B cell (primary cell): ENCODE data around the gene COQ8A. TPM values are rescaled to one million over a fixed set of nuclear protein-coding genes. Genes with fewer than 3 reads are reported as not detected.

Source experiments
- ATAC-seq: fragments of 200-7000 bp; cut with Tn5 transposase; one replicate; pipeline ENCODE4 v1.10.0; 2021; ENCODE audit warnings: low read depth, mild to moderate bottlenecking, moderate number of reproducible peaks, moderate library complexity
- CTCF ChIA-PET: fragments of 350-600 bp; sonication (Branson Sonifier 250); formaldehyde crosslinking; loops from one replicate; lab custom pipeline; 2021; ENCODE audit warnings: antibody characterized with exemption, inconsistent platforms; lab: Charles Lee
- POLR2A ChIA-PET: fragments of 350-600 bp; sonication (Branson Sonifier 250); formaldehyde crosslinking; loops from one replicate; lab custom pipeline; 2021; ENCODE audit warnings: antibody characterized with exemption; lab: Charles Lee
- DNase-seq: peaks from one replicate; pipeline ENCODE4 v3.0.0; 2013
- H2AFZ ChIP-seq: 2 replicates; pipeline ENCODE4 v1.6.1; 2012; ENCODE audit warnings: mild to moderate bottlenecking, low read depth, low read length; ENCODE audit not compliant: insufficient read depth, poor library complexity, severe bottlenecking
- H3K27ac ChIP-seq, 2 donors: 1 replicate in 1 of 2; 2 replicates in 1 of 2; pipeline ENCODE4 v1.5.1; 2012 to 2013; ENCODE audit warnings: low read length in 2 of 2, mild to moderate bottlenecking in 2 of 2, moderate library complexity in 1 of 2
- H3K27me3 ChIP-seq, 4 experiments: fragments of 200-600 bp in 1 of 4; sonication (generic) in 1 of 4; replicated peaks in 1 of 4; 1 replicate in 2 of 4; 2 replicates in 2 of 4; pipeline versions ENCODE4 v1.6.1 to v1.7.0; 2013 to 2016; ENCODE audit warnings: low read length in 3 of 4, mild to moderate bottlenecking in 2 of 4, mixed read lengths in 1 of 4, moderate library complexity in 1 of 4; ENCODE audit not compliant: insufficient read depth in 4 of 4, control insufficient read depth in 3 of 4; ENCODE audit errors: control extremely low read depth in 1 of 4
- H3K36me3 ChIP-seq, 2 experiments: replicated peaks in 1 of 2; 1 replicate in 1 of 2; 2 replicates in 1 of 2; pipeline versions ENCODE4 v1.6.1 to v1.7.1; 2013; ENCODE audit warnings: low read length in 1 of 2; ENCODE audit not compliant: insufficient read depth in 2 of 2, control insufficient read depth in 1 of 2; ENCODE audit errors: control extremely low read depth in 1 of 2, extremely low read depth in 1 of 2
- H3K4me1 ChIP-seq, 2 donors: fragments of 200-600 bp in 1 of 2; sonication (generic) in 1 of 2; 1 replicate in 1 of 2; 2 replicates in 1 of 2; pipeline versions ENCODE4 v1.5.1 to v1.6.1; 2013 to 2017; ENCODE audit warnings: low read length in 2 of 2; ENCODE audit not compliant: control insufficient read depth in 2 of 2, insufficient read depth in 2 of 2
- H3K4me2 ChIP-seq: replicated peaks from 2 replicates; pipeline ENCODE3; 2012; ENCODE audit warnings: mild to moderate bottlenecking, low read depth, low read length; ENCODE audit not compliant: poor library complexity, severe bottlenecking
- H3K4me3 ChIP-seq, 5 experiments: fragments of 200-600 bp in 1 of 5; sonication (generic) in 1 of 5; 1 replicate in 3 of 5; 2 replicates in 2 of 5; pipeline versions ENCODE4 v1.5.1 to v1.7.0; 2011 to 2016; ENCODE audit warnings: low read length in 4 of 5, mild to moderate bottlenecking in 4 of 5, low read depth in 2 of 5, control low read depth in 1 of 5, moderate library complexity in 1 of 5; ENCODE audit not compliant: insufficient read depth in 1 of 5; ENCODE audit errors: control extremely low read depth in 1 of 5, extremely low read depth in 1 of 5
- H3K79me2 ChIP-seq: fragments of 200-600 bp; sonication (generic); one replicate; pipeline ENCODE4 v1.6.0; 2016; ENCODE audit warnings: low read length; ENCODE audit not compliant: control insufficient read depth, insufficient read depth
- H3K9ac ChIP-seq: fragments of 200-600 bp; sonication (generic); 2 replicates; pipeline ENCODE4 v1.6.1; 2017; ENCODE audit warnings: mild to moderate bottlenecking, low read length, moderate library complexity
- H3K9me3 ChIP-seq, 3 donors: one replicate each; pipeline versions ENCODE4 v1.6.1 to v1.7.1; 2013; ENCODE audit warnings: low read length in 2 of 3; ENCODE audit not compliant: control insufficient read depth in 2 of 3, insufficient read depth in 1 of 3; ENCODE audit errors: control extremely low read depth in 1 of 3
- H4K20me1 ChIP-seq: 2 replicates; pipeline ENCODE4 v1.6.0; 2012; ENCODE audit warnings: mild to moderate bottlenecking, low read length; ENCODE audit not compliant: insufficient read depth, control insufficient read depth, poor library complexity, severe bottlenecking
- H3K27ac Mint-ChIP-seq: one replicate; pipeline ENCODE4 v1.8.0; 2021; ENCODE audit warnings: mixed read lengths
- H3K27me3 Mint-ChIP-seq: one replicate; pipeline ENCODE4 v1.8.0; 2021; ENCODE audit warnings: mixed read lengths
- H3K4me1 Mint-ChIP-seq: one replicate; pipeline ENCODE4 v1.8.0; 2021; ENCODE audit warnings: mixed read lengths
- H3K4me3 Mint-ChIP-seq: one replicate; pipeline ENCODE4 v1.8.0; 2021; ENCODE audit warnings: mixed read lengths
- H3K9me3 Mint-ChIP-seq: one replicate; pipeline ENCODE4 v1.8.0; 2022; ENCODE audit warnings: mixed read lengths; ENCODE audit not compliant: insufficient read depth
- EZH2 ChIP-seq: IDR thresholded peaks from 2 replicates; pipeline ENCODE4 v1.6.1; 2012; ENCODE audit warnings: borderline replicate concordance, low read depth, mild to moderate bottlenecking, moderate library complexity, low read length; ENCODE audit not compliant: insufficient read depth, poor library complexity, severe bottlenecking
- WGBS: methylation state at CpG from one replicate; pipeline ENCODE4 v1.1.5; 2013; ENCODE audit warnings: missing lambda C conversion rate; ENCODE audit not compliant: insufficient coverage; 5-methylcytosine and 5-hydroxymethylcytosine counted together
- intact Hi-C: fragments of 100-400 bp; cut with micrococcal nuclease; formaldehyde crosslinking; loops from one replicate; pipeline ENCODE4 v1.10.0; 2022
- polyA plus RNA-seq: library from polyadenylated mRNA; depleted of rRNA; stranded (reverse); fragments of >200 nt; gene quantifications from 2 replicates; pipeline ENCODE4 v1.2.3, GENCODE V29; 2012
- total RNA-seq, 2 donors: library from RNA; stranded (reverse); fragments of 120-200 nt in 1 of 2; gene quantifications; 1 replicate in 1 of 2; 2 replicates in 1 of 2; pipeline versions ENCODE4 v1.2.3 to v1.2.4, GENCODE V29; 2013 to 2022
- TF ChIP-seq, protein P1 (sequence below): fragments of 200-600 bp; IDR thresholded peaks from one replicate; pipeline ENCODE4 v1.8.0; 2022; ENCODE audit warnings: antibody characterized with exemption, mild to moderate bottlenecking

The COQ8A gene
- total and polyA plus RNA-seq, 2 donors (not counting 1 experiment from before 2014, with no cell fraction given): 44.3 to 58.2 TPM

GRCh38 chr1:226982451-226983177, 42.5 kb downstream of the COQ8A start:
- Mint-ChIP-seq H3K4me3 (no peak overlapping the region), H3K27me3 (no peaks in the 10 kb centered on the region), H3K27ac (no peak overlapping the region), H3K4me1 (no peaks in the 10 kb centered on the region), H3K9me3 (no peaks in the 10 kb centered on the region)
- intact Hi-C loops: no loop called here
- ChIA-PET CTCF (interaction anchor here (0.5 kb wide), 1 partner anchor 134 kb away, joined by 3 read pairs; no protein-coding TSS in a partner anchor), POLR2A (no interaction called here)
- Histone ChIP-seq H3K36me3 (peaks cover 0 to 58% of the 10 kb centered on the region in 2 experiments), H3K4me3 (no peak overlapping the region), H3K9ac (no peak overlapping the region), H3K4me2 (no peak overlapping the region), H2AFZ (no peak overlapping the region), H3K27ac (no peak overlapping the region), H3K9me3 (no peaks in the 10 kb centered on the region), H3K4me1 (no peaks in the 10 kb centered on the region), H4K20me1 (peaks cover 12% of the 10 kb centered on the region), H3K27me3 (no peaks in the 10 kb centered on the region), H3K79me2 (no peaks in the 10 kb centered on the region)
- no peak for ATAC-seq
- TF ChIP-seq, protein P1, sequence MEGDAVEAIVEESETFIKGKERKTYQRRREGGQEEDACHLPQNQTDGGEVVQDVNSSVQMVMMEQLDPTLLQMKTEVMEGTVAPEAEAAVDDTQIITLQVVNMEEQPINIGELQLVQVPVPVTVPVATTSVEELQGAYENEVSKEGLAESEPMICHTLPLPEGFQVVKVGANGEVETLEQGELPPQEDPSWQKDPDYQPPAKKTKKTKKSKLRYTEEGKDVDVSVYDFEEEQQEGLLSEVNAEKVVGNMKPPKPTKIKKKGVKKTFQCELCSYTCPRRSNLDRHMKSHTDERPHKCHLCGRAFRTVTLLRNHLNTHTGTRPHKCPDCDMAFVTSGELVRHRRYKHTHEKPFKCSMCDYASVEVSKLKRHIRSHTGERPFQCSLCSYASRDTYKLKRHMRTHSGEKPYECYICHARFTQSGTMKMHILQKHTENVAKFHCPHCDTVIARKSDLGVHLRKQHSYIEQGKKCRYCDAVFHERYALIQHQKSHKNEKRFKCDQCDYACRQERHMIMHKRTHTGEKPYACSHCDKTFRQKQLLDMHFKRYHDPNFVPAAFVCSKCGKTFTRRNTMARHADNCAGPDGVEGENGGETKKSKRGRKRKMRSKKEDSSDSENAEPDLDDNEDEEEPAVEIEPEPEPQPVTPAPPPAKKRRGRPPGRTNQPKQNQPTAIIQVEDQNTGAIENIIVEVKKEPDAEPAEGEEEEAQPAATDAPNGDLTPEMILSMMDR: no peak
- 92% methylated on average over 19 of the region's 31 CpGs for WGBS
- DNase-seq: no peak

GRCh38 chr1:226983247-226983991, 43.3 kb downstream of the COQ8A start:
- H3K36me3 ChIP-seq: peaks cover 0 to 55% of the 10 kb centered on the region in 2 experiments
- intact Hi-C loops: no loop called here
- no peaks in the 10 kb centered on the region for H3K27me3 Mint-ChIP-seq
- H2AFZ ChIP-seq: no peak overlapping the region
- no peaks in the 10 kb centered on the region for H3K9me3 ChIP-seq
- ChIA-PET CTCF (interaction anchor here (0.5 kb wide), 1 partner anchor 135 kb away, joined by 3 read pairs; no protein-coding TSS in a partner anchor), POLR2A (no interaction called here)
- no peak overlapping the region for H3K27ac ChIP-seq
- H3K4me3 Mint-ChIP-seq: no peak overlapping the region
- H4K20me1 ChIP-seq: peaks cover 12% of the 10 kb centered on the region
- DNase-seq: no peak
- no peak overlapping the region for H3K9ac ChIP-seq
- no peak overlapping the region for H3K4me3 ChIP-seq
- H3K9me3 Mint-ChIP-seq: no peaks in the 10 kb centered on the region
- no peaks in the 10 kb centered on the region for H3K4me1 Mint-ChIP-seq
- H3K4me1 ChIP-seq: no peaks in the 10 kb centered on the region
- no peak overlapping the region for H3K27ac Mint-ChIP-seq
- no peaks in the 10 kb centered on the region for H3K79me2 ChIP-seq
- H3K4me2 ChIP-seq: no peak overlapping the region
- no peak for ATAC-seq
- WGBS: 97% methylated on average over 16 of the region's 18 CpGs
- no peaks in the 10 kb centered on the region for H3K27me3 ChIP-seq
- TF ChIP-seq EZH2: no peak
- TF ChIP-seq, protein P1: no peak
